Measurements from ENCODE around the gene MYO9A.

GRCh38 chr15:72057548-72058091 is 60.3 kb downstream of the MYO9A start:
- TF ChIP-seq CTCF (IDR thresholded peaks at IDR 0.05) (no peak), POLR2A (IDR thresholded peaks at IDR 0.05) (no peak)

All from body of pancreas (tissue), 4 donors.